ENCODE results near the gene STX18. TPM values are rescaled to one million over a fixed set of nuclear protein-coding genes. Genes with fewer than 3 reads are reported as not detected.

STX18 gene
- total and polyA plus RNA-seq, 2 of the 13 experiments (the other 11 are each of a cell fraction or from before 2014, with no cell fraction given): 23.9 to 37.1 TPM

GRCh38 chr4:4461850-4462249, 80.0 kb downstream of the STX18 start (continued):
- no peak for TF ChIP-seq ZNF800 (CRISPR knock-in tag; IDR thresholded peaks at IDR 0.05)
- TF ChIP-seq FOXP1 (IDR thresholded peaks at IDR 0.05): no peak
- TF ChIP-seq FOXP1 (CRISPR knock-in tag; IDR thresholded peaks at IDR 0.05): peak; percentile 83
- TF ChIP-seq RFX3 (CRISPR knock-in tag; IDR thresholded peaks at IDR 0.05): no peak
- TF ChIP-seq ZNF577 (CRISPR knock-in tag; IDR thresholded peaks at IDR 0.05; ENCODE audit: borderline replicate concordance, low read depth): no peak
- 0 out of 2 replicates have a peak, but pooled peaks have one; percentile 31 for TF ChIP-seq ZNF317 (CRISPR knock-in tag; IDR thresholded peaks at IDR 0.05)
- no peak for TF ChIP-seq TBP (CRISPR knock-in tag; IDR thresholded peaks at IDR 0.05)
- TF ChIP-seq NFE2 (CRISPR knock-in tag; IDR thresholded peaks at IDR 0.05): no peak
- no peak for TF ChIP-seq ZKSCAN5 (CRISPR knock-in tag; IDR thresholded peaks at IDR 0.05)
- TF ChIP-seq SMYD3 (CRISPR knock-in tag; IDR thresholded peaks at IDR 0.05): no peak
- 0 out of 2 replicates have a peak, but pooled peaks have one; percentile 51 for TF ChIP-seq ZSCAN9 (CRISPR knock-in tag; IDR thresholded peaks at IDR 0.05; ENCODE audit: borderline replicate concordance)
- no peak for TF ChIP-seq NFATC3 (CRISPR knock-in tag; IDR thresholded peaks at IDR 0.05)
- TF ChIP-seq, protein P1, sequence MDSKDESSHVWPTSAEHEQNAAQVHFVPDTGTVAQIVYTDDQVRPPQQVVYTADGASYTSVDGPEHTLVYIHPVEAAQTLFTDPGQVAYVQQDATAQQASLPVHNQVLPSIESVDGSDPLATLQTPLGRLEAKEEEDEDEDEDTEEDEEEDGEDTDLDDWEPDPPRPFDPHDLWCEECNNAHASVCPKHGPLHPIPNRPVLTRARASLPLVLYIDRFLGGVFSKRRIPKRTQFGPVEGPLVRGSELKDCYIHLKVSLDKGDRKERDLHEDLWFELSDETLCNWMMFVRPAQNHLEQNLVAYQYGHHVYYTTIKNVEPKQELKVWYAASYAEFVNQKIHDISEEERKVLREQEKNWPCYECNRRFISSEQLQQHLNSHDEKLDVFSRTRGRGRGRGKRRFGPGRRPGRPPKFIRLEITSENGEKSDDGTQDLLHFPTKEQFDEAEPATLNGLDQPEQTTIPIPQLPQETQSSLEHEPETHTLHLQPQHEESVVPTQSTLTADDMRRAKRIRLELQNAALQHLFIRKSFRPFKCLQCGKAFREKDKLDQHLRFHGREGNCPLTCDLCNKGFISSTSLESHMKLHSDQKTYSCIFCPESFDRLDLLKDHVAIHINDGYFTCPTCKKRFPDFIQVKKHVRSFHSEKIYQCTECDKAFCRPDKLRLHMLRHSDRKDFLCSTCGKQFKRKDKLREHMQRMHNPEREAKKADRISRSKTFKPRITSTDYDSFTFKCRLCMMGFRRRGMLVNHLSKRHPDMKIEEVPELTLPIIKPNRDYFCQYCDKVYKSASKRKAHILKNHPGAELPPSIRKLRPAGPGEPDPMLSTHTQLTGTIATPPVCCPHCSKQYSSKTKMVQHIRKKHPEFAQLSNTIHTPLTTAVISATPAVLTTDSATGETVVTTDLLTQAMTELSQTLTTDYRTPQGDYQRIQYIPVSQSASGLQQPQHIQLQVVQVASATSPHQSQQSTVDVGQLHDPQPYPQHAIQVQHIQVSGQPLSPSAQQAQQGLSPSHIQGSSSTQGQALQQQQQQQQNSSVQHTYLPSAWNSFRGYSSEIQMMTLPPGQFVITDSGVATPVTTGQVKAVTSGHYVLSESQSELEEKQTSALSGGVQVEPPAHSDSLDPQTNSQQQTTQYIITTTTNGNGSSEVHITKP (CRISPR knock-in tag; IDR thresholded peaks at IDR 0.05; ENCODE audit: low read depth): no peak
- TF ChIP-seq, protein P2, sequence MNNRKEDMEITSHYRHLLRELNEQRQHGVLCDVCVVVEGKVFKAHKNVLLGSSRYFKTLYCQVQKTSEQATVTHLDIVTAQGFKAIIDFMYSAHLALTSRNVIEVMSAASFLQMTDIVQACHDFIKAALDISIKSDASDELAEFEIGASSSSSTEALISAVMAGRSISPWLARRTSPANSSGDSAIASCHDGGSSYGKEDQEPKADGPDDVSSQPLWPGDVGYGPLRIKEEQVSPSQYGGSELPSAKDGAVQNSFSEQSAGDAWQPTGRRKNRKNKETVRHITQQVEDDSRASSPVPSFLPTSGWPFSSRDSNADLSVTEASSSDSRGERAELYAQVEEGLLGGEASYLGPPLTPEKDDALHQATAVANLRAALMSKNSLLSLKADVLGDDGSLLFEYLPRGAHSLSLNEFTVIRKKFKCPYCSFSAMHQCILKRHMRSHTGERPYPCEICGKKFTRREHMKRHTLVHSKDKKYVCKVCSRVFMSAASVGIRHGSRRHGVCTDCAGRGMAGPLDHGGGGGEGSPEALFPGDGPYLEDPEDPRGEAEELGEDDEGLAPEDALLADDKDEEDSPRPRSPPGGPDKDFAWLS (CRISPR knock-in tag; IDR thresholded peaks at IDR 0.05; ENCODE audit: borderline replicate concordance): no peak
- TF ChIP-seq ZNF556 (CRISPR knock-in tag; IDR thresholded peaks at IDR 0.05; ENCODE audit: borderline replicate concordance): no peak
- TF ChIP-seq ESRRA (CRISPR knock-in tag; IDR thresholded peaks at IDR 0.05; ENCODE audit: low read depth): no peak
- peak; percentile 45 for TF ChIP-seq TEAD3 (CRISPR knock-in tag; optimal IDR thresholded peaks at IDR 0.05; ENCODE audit: borderline replicate concordance)
- TF ChIP-seq SALL1 (CRISPR knock-in tag; IDR thresholded peaks at IDR 0.05): peak; percentile 80
- peak; percentile 93 for TF ChIP-seq ARNTL (CRISPR knock-in tag; IDR thresholded peaks at IDR 0.05)
- peak; percentile 44; the same call in 1 of the 2 replicates for TF ChIP-seq ZMYM4 (CRISPR knock-in tag; IDR thresholded peaks at IDR 0.05)
- TF ChIP-seq HNRNPK (IDR thresholded peaks at IDR 0.05; ENCODE audit: low read depth, low read length, poor library complexity, severe bottlenecking): no peak
- no peak for TF ChIP-seq ZNF274 (CRISPR knock-in tag; IDR thresholded peaks at IDR 0.05)
- TF ChIP-seq ZNF713 (CRISPR knock-in tag; IDR thresholded peaks at IDR 0.05): no peak
- TF ChIP-seq FOXK2 (IDR thresholded peaks at IDR 0.05): peak; percentile 78
- TF ChIP-seq HNF4A (CRISPR knock-in tag; IDR thresholded peaks at IDR 0.05): peak; percentile 37; the same call in 1 of the 2 replicates
- peak; percentile 93 for TF ChIP-seq FOXA3 (CRISPR knock-in tag; IDR thresholded peaks at IDR 0.05)

All from HepG2 (cell line).